HCT116 (cell line): ENCODE results near the gene GDPD5.

Experiments
- EZH2 ChIP-seq: fragments of 200-600 bp; sonication (generic); IDR thresholded peaks from 2 replicates; pipeline ENCODE4 v1.6.1; 2017; ENCODE audit warnings: antibody characterized with exemption, mixed run types
- POLR2A ChIP-seq: IDR thresholded peaks from 2 replicates; pipeline ENCODE4 v1.7.0; 2011; ENCODE audit warnings: borderline replicate concordance; ENCODE audit not compliant: insufficient read depth, insufficient read length; ENCODE audit errors: extremely low read depth
- POLR2AphosphoS5 ChIP-seq: IDR thresholded peaks from 2 replicates; pipeline ENCODE4 v1.6.1; 2011; ENCODE audit warnings: mild to moderate bottlenecking, low read depth, low read length, moderate library complexity
- SRF ChIP-seq: IDR thresholded peaks from 2 replicates; pipeline ENCODE4 v1.6.1; 2012; ENCODE audit warnings: low read depth
- YY1 ChIP-seq: IDR thresholded peaks from 2 replicates; pipeline ENCODE4 v1.6.1; 2011; ENCODE audit warnings: low read length, low read depth, moderate library complexity, mild to moderate bottlenecking; ENCODE audit not compliant: insufficient replicate concordance; ENCODE audit errors: extremely low read depth
- TF ChIP-seq, protein P1 (sequence below), 3 experiments: fragments of 200-600 bp in 1 of 3; sonication (generic) in 1 of 3; IDR thresholded peaks in 2 of 3; conservative IDR thresholded peaks in 1 of 3; 2 replicates each; pipeline ENCODE4 v1.5.1; 2012 to 2017; ENCODE audit warnings: low read depth in 2 of 3, low read length in 2 of 3, antibody characterized with exemption in 1 of 3, borderline replicate concordance in 1 of 3, control low read depth in 1 of 3, mild to moderate bottlenecking in 1 of 3, mixed read lengths in 1 of 3, mixed run types in 1 of 3, moderate library complexity in 1 of 3; ENCODE audit not compliant: insufficient read depth in 1 of 3
- TF ChIP-seq, protein P2 (sequence below): IDR thresholded peaks from 2 replicates; pipeline ENCODE4 v1.6.1; 2012
- TF ChIP-seq, protein P3 (sequence below): IDR thresholded peaks from 2 replicates; pipeline ENCODE4 v1.6.1; 2012; ENCODE audit warnings: low read depth

DNA sequence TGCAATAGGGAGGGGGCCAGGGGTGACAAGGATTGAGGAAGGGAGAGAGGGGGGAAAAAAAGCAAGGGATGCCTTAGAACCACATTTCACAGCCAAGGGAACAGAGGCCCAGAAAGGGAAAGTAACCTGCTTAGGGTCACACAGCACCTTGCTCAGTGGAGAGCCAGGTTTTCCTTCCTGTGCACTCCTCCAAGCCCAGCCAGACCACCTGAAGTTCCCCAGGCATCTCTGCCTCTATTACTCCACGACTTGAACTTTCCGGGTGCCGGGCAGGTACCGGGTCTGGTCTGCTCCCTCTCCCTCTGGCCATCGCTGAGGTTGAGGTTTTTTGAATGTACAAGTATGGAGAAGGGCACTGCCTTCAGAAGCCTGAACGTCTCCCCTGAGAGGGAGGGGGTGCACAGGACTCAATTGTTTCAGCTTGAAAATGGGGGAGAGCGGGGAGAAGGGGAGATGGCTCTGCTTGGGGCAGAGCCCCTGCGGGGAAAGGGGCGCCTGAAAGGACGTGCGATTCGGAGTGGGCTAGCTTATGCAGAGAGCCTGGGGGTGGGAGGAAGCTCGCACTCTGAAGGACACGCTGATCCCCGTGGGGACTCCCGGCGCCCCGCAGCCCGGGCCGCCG is 35.8 kb upstream of the GDPD5 start:
- TF ChIP-seq, protein P1, sequence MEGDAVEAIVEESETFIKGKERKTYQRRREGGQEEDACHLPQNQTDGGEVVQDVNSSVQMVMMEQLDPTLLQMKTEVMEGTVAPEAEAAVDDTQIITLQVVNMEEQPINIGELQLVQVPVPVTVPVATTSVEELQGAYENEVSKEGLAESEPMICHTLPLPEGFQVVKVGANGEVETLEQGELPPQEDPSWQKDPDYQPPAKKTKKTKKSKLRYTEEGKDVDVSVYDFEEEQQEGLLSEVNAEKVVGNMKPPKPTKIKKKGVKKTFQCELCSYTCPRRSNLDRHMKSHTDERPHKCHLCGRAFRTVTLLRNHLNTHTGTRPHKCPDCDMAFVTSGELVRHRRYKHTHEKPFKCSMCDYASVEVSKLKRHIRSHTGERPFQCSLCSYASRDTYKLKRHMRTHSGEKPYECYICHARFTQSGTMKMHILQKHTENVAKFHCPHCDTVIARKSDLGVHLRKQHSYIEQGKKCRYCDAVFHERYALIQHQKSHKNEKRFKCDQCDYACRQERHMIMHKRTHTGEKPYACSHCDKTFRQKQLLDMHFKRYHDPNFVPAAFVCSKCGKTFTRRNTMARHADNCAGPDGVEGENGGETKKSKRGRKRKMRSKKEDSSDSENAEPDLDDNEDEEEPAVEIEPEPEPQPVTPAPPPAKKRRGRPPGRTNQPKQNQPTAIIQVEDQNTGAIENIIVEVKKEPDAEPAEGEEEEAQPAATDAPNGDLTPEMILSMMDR (IDR thresholded peaks at IDR 0.05 in 2 of 3, conservative IDR thresholded peaks at IDR 0.05 in 1 of 3; ENCODE audit: borderline replicate concordance in 1 of 3, insufficient read depth in 1 of 3, low read depth in 2 of 3, low read length in 2 of 3), result no peak
- TF ChIP-seq, protein P2, sequence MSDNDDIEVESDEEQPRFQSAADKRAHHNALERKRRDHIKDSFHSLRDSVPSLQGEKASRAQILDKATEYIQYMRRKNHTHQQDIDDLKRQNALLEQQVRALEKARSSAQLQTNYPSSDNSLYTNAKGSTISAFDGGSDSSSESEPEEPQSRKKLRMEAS, result no peak
- TF ChIP-seq, protein P3, sequence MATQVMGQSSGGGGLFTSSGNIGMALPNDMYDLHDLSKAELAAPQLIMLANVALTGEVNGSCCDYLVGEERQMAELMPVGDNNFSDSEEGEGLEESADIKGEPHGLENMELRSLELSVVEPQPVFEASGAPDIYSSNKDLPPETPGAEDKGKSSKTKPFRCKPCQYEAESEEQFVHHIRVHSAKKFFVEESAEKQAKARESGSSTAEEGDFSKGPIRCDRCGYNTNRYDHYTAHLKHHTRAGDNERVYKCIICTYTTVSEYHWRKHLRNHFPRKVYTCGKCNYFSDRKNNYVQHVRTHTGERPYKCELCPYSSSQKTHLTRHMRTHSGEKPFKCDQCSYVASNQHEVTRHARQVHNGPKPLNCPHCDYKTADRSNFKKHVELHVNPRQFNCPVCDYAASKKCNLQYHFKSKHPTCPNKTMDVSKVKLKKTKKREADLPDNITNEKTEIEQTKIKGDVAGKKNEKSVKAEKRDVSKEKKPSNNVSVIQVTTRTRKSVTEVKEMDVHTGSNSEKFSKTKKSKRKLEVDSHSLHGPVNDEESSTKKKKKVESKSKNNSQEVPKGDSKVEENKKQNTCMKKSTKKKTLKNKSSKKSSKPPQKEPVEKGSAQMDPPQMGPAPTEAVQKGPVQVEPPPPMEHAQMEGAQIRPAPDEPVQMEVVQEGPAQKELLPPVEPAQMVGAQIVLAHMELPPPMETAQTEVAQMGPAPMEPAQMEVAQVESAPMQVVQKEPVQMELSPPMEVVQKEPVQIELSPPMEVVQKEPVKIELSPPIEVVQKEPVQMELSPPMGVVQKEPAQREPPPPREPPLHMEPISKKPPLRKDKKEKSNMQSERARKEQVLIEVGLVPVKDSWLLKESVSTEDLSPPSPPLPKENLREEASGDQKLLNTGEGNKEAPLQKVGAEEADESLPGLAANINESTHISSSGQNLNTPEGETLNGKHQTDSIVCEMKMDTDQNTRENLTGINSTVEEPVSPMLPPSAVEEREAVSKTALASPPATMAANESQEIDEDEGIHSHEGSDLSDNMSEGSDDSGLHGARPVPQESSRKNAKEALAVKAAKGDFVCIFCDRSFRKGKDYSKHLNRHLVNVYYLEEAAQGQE, result no peak
- no peak for TF ChIP-seq EZH2
- TF ChIP-seq SRF, result no peak
- TF ChIP-seq YY1, result no peak
- no peak for TF ChIP-seq POLR2A
- no peak; the same call in 1 of the 2 replicates for TF ChIP-seq POLR2AphosphoS5
